ENCODE measurements around the gene MS4A2. TPM values are rescaled to one million over a fixed set of nuclear protein-coding genes. Genes with fewer than 3 reads are reported as not detected.
"Not testable (repeated sequence)": the region's sequence is repeated elsewhere in the genome, so short reads cannot be mapped to it uniquely, and the experiment has no call there.

MS4A2 gene
- total RNA-seq (2021; fragmentation: NEBNext Ultra II Directional; extraction: Animal tissue kit (Norgen Biotek cat#: 25700)) = not detected
- long read RNA-seq = 0 reads

- Mint-ChIP-seq H3K27ac (no peak within 1 kb of the TSS), H3K36me3 (ENCODE audit: low read depth) (no peaks in the 10 kb centered on the region), H3K9me3 (peaks cover 33% of the 10 kb centered on the region), H3K4me1 (ENCODE audit: low read depth) (no peaks in the 10 kb centered on the region), H3K4me3 (no peak within 1 kb of the TSS), H3K27me3 (ENCODE audit: insufficient read depth) (no peaks in the 10 kb centered on the region)
- no peak for DNase-seq
- TF ChIP-seq CTCF (IDR thresholded peaks at IDR 0.05) = no peak
Observed at GRCh38 chr11:60088364-60088763, at the start of gene MS4A2. TSS of gene MS4A2 (plus strand) at chr11:60088664. CDS start at chr11:60088766, 102 bp downstream.

GRCh38 chr11:60040109-60040508, 48.4 kb upstream of the MS4A2 start, which contains the start of gene OOSP2:
TSS of gene OOSP2 (plus strand) at chr11:60040409. CDS start at chr11:60040460, 51 bp downstream.
- H3K4me3 Mint-ChIP-seq = no peak within 1 kb of the TSS
- no peaks in the 10 kb centered on the region for H3K36me3 Mint-ChIP-seq (ENCODE audit: low read depth)
- no peaks in the 10 kb centered on the region for H3K4me1 Mint-ChIP-seq (ENCODE audit: low read depth)
- H3K27me3 Mint-ChIP-seq (ENCODE audit: insufficient read depth) = no peaks in the 10 kb centered on the region
- peaks cover 10% of the 10 kb centered on the region for H3K9me3 Mint-ChIP-seq
- DNase-seq = no peak
- H3K27ac Mint-ChIP-seq = no peak within 1 kb of the TSS
- TF ChIP-seq CTCF (IDR thresholded peaks at IDR 0.05) = no peak

GRCh38 chr11:60050422-60050821, 38.0 kb upstream of the MS4A2 start:
- not testable (repeated sequence) for H3K4me3 Mint-ChIP-seq; H3K36me3 Mint-ChIP-seq (ENCODE audit: low read depth); H3K27ac Mint-ChIP-seq; DNase-seq; H3K4me1 Mint-ChIP-seq (ENCODE audit: low read depth); H3K9me3 Mint-ChIP-seq; H3K27me3 Mint-ChIP-seq (ENCODE audit: insufficient read depth)

GRCh38 chr11:60050839-60051238, 37.6 kb upstream of the MS4A2 start:
- not testable (repeated sequence) for H3K36me3 Mint-ChIP-seq (ENCODE audit: low read depth); DNase-seq; H3K27me3 Mint-ChIP-seq (ENCODE audit: insufficient read depth)

GRCh38 chr11:60056349-60056969, 32.0 kb upstream of the MS4A2 start, which contains the start of gene MS4A3:
TSS of gene MS4A3 (plus strand) at chr11:60056665. CDS start at chr11:60061161, 4,496 bp downstream.
- no peak within 1 kb of the TSS for H3K27ac Mint-ChIP-seq
- no peak within 1 kb of the TSS for H3K4me3 Mint-ChIP-seq
- H3K27me3 Mint-ChIP-seq (ENCODE audit: insufficient read depth) = peaks cover 2% of the 10 kb centered on the region
- H3K4me1 Mint-ChIP-seq (ENCODE audit: low read depth) = no peaks in the 10 kb centered on the region
- H3K9me3 Mint-ChIP-seq = peaks cover 13% of the 10 kb centered on the region; the same call in 1 of the 2 replicates
- H3K36me3 Mint-ChIP-seq (ENCODE audit: low read depth) = no peaks in the 10 kb centered on the region
- DNase-seq = no peak
- no peak for TF ChIP-seq CTCF (IDR thresholded peaks at IDR 0.05)

More at GRCh38 chr11:60050839-60051238, 37.6 kb upstream of the MS4A2 start:
- H3K27ac Mint-ChIP-seq; H3K9me3 Mint-ChIP-seq; H3K4me3 Mint-ChIP-seq; H3K4me1 Mint-ChIP-seq (ENCODE audit: low read depth): not testable (repeated sequence)

- Mint-ChIP-seq H3K27ac (no peak overlapping the region), H3K4me3 (no peak overlapping the region), H3K27me3 (ENCODE audit: insufficient read depth) (peaks cover 2% of the 10 kb centered on the region), H3K36me3 (ENCODE audit: low read depth) (no peaks in the 10 kb centered on the region), H3K4me1 (ENCODE audit: low read depth) (no peaks in the 10 kb centered on the region), H3K9me3 (peaks cover 19% of the 10 kb centered on the region; the same call in 1 of the 2 replicates)
- no peak for TF ChIP-seq CTCF (IDR thresholded peaks at IDR 0.05)
- DNase-seq = no peak
Observed at GRCh38 chr11:60059052-60059451, 29.4 kb upstream of the MS4A2 start.

Measured in HFFc6 (cell line).